A549 treated with GW870086 at 1 μM for 4 hours (cell line): ENCODE data around the gene ABHD3. TPM values are rescaled to one million over a fixed set of nuclear protein-coding genes. Genes with fewer than 3 reads are reported as not detected.

Source experiments
- total RNA-seq: library from RNA; stranded (reverse); fragments of 200-300 nt; extraction: Qiagen RNA extraction; gene quantifications from 5 replicates; pipeline ENCODE4 v1.2.3, GENCODE V29; 2022; ENCODE audit warnings: low read depth

The ABHD3 gene
- 19.6 to 23.3 TPM (median 21.4 TPM) in 5 replicates for total RNA-seq

GRCh38 chr18:21704603-21705364 lies at the start of gene ABHD3:
Gene ABHD3 (minus strand): TSS chr18:21704774. CDS start chr18:21704665, 109 bp downstream.

GRCh38 chr18:21740538-21741311 lies 36.2 kb upstream of the ABHD3 start, which contains the start of gene MIB1:
Gene MIB1 (plus strand): TSS chr18:21740792. CDS start chr18:21741584, 792 bp downstream.

GRCh38 chr18:21612125-21613039 lies 92.2 kb downstream of the ABHD3 start, which contains the start of gene SNRPD1:
Gene SNRPD1 (plus strand): TSS chr18:21612314. CDS start chr18:21612430, 116 bp downstream.

Other genes with a start within 250 kb of the ABHD3 start
- gene ESCO1, start 104.1 kb downstream of the ABHD3 start, total RNA-seq: 8.1 to 10.2 TPM (median 9.2 TPM) in 5 replicates
- gene SNRPD1, start 92.5 kb downstream of the ABHD3 start, total RNA-seq: 152 to 194 TPM (median 164 TPM) in 5 replicates
- 4.2 to 10.2 TPM (median 8.9 TPM) in 5 replicates for gene MIB1, start 36.0 kb upstream of the ABHD3 start, total RNA-seq